Activated CD8-positive, alpha-beta memory T cell treated with anti-CD3 and anti-CD28 coated beads, Interleukin-2, amount 50 U/mL, for 48 hours (primary cell): ENCODE measurements around the gene SMIM22.
"Not testable (repeated sequence)": the region's sequence is repeated elsewhere in the genome, so short reads cannot be mapped to it uniquely, and the experiment has no call there.

Source experiments
- DNase-seq: peaks from one replicate; pipeline ENCODE4 v3.0.0-alpha.2; 2020

SMIM22 gene

GRCh38 chr16:4769306-4769638 is 25.9 kb upstream of the SMIM22 start:
- DNase-seq, result no peak

DNA sequence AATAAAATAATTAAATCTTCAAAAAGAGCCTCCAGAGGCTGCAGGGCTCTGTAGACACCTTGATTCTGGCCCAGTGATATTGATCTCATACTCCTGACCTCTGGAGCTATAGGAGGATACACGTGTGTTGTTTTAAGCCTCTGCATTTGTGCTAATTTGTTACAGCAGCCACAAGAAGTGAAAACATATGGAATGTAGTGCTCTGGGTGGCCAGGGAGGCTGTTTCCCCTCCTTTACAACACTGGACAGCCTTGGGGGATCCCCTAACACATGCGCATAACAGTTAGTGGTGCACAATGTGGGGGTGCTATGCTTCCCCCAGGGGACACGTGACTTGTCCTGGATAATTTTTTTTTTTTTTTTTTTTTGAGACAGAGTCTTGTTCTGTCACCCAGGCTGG is 23.5 kb upstream of the SMIM22 start:
- DNase-seq, result no peak

GRCh38 chr16:4772351-4772750 is 22.8 kb upstream of the SMIM22 start:
- no peak for DNase-seq

- no peak for DNase-seq
These were observed 20.2 kb upstream of the SMIM22 start for GRCh38 chr16:4775005-4775404.

GRCh38 chr16:4776141-4776705 is 18.9 kb upstream of the SMIM22 start:
- no peak for DNase-seq

DNA sequence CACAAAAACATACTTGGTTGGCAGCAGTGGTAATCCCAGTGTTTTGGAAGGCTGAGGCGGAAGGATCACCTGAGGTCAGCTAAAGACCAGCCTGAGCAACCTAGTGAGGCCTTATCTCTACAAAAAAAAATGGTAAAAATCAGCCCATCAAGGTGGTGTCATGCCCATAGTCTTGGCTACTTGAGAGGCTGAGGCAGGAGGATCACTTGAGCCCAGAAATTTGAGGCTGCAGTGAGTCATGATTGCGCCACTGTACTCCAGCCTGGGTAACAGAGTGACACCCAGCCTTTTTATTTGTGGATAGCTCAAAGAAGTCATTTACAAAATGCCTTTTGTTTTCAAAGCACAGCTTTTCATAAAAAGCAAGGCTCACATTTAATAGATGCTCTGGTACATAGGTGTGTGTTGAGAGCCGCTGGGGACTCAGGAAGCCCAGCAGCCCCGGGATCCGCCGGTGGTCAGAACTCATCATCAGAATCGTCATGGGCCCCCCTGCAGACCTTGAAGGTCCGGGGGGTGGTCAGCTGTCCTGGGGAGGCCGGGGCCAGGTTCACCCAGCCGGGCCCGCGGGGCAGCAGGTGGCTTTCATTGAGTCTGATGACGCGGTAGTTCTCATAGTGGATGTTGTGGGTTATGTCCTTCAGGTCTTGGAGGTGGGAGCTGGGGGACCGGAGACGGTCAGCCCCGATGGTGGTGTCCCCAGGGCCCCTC is 17.7 kb upstream of the SMIM22 start:
- no peak for DNase-seq

DNA sequence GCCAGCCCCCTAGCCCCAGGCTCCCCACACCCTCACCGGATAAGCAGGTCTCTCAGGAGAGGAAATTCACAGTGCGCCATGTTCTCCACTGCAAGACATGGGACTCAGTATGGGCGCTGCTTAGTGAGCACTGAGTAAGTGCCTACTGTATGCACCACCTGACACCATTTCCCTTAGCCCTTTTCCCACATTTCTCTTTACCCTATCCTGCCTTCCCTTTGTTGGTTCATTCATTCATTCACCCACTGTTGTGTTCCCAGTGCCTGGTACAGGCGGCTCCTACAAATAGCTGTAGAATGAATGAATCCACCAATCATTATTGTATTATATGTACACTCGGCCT is 17.1 kb upstream of the SMIM22 start:
- no peak for DNase-seq

DNA sequence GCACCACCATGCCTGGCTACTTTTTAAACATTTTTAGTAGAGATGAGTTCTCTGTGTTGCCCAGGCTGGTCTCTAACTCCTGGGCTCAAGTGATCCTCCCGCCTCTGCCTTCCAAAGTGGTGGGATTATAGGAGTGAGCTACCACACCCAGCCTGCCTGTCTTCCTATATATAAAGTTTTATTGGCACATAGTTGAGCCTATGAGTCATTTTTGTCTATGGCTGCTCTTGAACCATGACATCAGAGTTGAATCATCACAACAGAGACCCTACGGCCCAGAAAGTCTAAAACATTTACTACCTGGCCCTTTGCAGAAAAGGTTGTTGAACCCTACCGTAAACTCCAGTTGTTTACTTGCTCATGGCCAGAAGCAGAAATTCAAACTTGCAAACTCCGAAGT is 14.9 kb upstream of the SMIM22 start:
- no peak for DNase-seq

DNA sequence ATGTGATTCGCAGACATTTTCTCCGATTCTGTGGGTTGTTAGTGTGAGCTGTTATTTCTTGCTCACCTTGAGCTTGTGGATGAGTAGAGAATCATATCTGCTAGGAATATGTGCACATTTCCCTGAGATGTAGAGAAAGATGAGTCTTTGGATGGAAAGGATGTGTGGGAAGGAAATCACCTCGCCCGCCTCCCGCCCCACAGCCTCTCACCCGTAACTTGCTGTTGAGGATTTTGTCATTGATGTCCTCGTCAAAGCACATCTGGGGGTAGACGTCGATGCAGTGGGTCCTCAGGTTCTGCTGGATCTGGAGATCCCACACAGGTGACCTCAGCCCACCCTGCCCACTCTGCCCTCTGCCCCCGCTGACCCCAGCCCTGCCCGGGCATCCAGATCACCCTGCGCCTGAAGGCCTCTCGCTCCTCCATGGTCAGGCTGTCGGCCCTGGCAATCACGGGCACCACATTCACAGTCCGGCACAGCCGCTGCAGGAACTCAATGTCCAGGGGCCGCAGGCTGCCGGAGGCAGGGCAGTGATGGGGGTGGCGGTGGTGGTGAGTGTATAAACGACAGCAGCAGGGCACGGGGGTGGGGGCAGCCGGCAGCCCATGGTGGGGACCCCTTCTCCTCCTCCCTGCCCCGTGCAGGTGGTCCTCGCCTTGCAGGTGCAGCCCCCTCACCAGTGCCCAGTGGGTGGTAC is 11.8 kb upstream of the SMIM22 start:
- no peak for DNase-seq

GRCh38 chr16:4783951-4784336 is 11.2 kb upstream of the SMIM22 start:
- DNase-seq, result no peak

- not testable (repeated sequence) for DNase-seq
These were observed 10.7 kb upstream of the SMIM22 start for GRCh38 chr16:4784444-4784987.

GRCh38 chr16:4785758-4786433 is 9.3 kb upstream of the SMIM22 start:
- no peak for DNase-seq

GRCh38 chr16:4787068-4787467 is 8.1 kb upstream of the SMIM22 start:
- no peak for DNase-seq

DNA sequence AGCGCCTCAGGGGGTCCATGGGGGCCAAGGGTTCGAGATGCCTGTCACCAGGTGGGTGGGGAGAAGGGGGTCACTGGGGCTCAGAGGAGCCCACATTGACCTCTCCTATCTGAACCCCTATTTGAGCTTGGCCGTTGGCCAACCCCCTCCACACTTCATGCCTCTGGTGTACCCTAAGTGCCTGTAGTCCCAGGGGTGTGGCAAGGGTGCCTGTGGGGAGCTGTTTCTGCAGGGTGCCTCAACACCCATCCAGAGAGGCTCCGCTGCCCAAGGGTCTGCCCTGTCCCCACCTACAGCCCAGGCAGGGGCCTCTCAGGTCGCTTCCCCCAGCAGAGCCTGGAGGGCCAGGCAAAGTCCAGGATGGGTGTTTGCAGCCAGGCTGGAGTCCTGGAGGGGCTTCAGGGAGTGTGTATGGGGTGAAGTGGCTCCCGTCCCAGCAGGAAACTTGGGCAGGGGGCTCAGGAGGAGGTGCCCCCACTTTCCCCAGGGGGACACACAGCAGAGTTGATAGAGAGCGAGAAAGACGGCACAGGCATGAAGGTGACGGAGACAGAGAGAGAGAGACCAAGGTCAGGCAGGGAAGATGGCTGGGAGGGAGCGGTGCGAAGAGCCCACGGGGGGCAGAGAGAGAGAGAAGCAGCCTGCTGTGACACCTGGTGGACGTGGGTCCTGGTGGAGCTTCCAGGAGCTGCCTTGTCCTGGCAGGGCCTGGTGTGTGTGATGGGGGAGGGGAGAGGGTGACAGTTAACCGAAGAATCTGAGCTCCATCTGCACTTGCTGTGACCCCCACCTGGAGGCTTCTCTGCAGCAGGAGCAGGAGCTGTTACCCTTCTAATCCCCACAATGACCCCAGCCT is 7.3 kb upstream of the SMIM22 start, which contains the start of gene SEPTIN12:
SEPTIN12 (minus strand) TSS at position 719 of the 856 bp plus-strand sequence; CDS start at position 19, 700 bp downstream.
- no peak for DNase-seq

DNA sequence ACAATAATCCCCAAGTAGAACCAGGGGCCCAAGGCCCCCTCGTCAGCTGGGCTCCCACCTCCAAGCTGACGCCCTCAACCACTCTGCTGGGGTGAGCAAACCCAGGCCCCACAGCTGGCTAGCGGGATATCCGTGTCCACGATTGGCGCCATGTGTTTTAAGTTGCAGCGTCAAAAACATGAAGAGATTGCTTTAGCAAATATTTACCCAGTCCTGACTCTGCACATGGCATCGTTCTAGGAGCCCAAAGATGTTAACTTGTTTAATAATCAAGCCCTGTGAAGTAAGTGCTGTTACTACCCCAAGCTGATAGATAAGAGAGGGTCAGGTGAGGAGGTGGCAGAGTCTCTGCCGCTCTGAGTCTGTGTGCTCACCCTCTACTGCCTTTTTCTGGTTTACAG is 6.7 kb upstream of the SMIM22 start:
- DNase-seq, result no peak

DNA sequence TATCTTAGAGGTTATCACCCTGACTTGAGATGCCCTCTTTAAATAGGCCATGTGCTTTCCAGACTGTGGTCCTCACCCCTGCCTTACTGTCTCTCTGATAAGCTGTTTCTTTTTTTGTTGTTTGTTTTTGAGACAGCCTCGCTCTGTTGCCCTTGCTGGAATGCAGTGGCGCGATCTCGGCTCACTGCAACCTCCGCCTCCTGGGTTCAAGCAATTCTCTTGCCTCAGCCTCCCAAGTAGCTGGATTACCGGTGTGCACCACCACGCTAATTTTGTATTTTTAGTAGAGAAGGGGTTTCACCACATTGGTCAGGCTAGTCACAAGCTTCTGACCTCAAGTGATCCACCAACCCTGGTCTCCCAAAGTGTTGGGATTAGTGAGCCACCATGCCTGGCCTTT is 6.3 kb upstream of the SMIM22 start:
- no peak for DNase-seq

GRCh38 chr16:4790261-4790660 is 4.9 kb upstream of the SMIM22 start:
- no peak for DNase-seq

GRCh38 chr16:4790871-4791270 is 4.3 kb upstream of the SMIM22 start:
- DNase-seq, result no peak

GRCh38 chr16:4792951-4793513 is 2.1 kb upstream of the SMIM22 start:
- no peak for DNase-seq

DNA sequence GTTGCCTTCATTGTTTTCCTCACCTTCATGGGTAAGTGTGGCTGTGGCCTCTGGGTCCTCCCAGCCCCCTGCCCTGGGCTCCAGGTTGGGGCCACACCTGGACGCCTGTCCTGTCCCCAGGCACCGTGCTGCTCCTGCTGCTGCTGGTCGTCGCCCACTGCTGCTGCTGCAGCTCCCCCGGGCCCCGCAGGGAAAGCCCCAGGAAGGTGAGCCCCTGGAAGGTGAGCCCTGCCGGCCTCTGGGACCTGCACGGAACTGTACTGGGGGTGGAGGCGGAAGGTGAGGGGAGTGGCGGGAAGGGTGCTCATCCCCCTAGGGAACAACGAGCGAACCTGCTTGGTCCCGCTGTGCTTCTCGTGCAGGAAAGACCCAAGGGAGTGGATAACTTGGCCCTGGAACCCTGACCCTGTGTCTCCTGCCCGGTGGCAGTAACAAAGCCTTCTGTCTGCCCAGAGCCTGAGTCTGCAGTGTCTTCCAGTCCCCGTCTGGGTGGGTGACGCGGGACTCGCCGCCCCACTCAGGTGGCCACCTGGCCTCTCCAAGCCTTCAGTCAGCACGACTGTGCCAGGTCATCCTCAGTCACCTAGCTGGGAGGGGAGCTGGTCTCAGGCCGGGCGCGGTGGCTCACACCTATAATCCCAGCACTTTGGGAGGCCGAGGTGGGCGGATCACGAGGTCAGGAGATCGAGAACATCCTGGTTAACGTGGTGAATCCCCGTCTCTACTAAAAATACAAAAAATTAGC is 831 bp downstream of the SMIM22 start:
- no peak for DNase-seq

DNA sequence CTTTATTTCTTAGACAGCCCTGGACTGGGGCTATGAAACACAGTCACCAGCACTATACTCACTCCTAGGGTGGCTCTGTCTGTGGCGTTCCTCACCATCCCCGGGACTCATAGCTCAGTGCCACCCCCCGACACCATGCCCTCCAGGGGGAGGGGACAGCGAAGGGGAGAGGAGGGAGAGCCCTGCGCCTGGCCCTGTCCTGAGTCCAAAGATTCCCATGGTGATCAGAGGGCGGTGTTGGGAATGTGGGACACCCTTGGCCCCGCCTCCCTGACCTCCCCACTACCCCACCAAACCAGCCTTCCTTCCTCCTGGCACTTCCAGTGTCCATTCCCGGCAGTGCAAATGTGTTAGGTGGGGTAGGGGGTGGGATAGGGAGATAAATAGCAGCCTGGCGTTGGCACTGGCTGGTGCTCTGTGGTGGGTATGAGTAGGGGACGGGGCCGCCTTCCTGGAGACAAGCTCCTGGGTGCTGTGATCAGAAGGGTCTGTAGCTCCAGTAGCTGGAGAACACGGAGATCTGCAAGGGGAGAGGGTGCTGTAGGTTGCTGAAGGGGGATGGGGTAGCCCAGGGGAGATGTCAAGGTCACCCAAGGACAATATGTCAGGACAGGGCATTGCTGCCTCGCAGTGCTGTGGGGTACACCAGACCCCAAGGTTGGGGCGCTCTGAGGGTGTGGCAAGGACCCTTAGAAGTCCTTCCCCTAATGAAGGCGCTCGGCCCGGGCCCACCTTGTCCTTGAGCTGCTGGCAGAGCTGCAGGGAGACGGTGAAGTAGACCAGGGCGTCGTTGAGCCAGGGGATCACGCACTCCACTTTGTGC is 2.0 kb downstream of the SMIM22 start:
- DNase-seq, result no peak
